ENCODE measurements around the gene FILIP1.

DNA sequence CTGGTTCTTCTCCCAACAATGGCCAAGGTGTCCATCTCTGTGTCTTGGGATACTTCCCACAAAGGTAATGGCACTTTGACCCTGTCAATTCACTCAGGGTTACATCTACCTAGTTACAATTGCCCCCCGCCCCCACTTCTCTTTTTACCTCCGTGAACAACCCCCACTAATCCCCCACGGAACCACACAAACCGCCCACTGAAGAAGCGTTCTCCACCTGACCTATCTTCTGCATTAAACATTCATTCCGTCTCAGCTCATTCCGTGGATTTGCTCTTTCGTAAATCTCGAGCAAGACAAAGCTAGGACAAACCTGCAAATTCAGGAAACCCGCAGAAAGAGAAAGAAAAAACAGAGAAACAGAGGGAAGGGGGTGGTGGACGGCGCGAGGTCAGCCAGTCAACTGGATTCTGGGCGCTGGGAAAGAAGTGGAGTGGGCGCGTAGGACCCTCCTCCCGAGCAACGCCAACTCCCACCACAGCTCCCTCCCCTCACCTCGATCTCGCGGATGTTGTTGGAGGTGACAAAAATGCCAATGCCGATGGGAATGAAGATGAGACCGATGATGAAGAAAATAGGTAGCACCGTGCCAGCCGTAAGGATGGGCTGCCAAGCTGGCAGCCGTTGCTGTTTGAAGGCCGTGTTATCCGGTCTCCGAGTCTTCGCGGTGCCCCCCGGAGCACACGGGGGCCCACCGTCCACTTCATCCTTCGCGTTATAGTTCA, 209.5 kb downstream of the FILIP1 start:
- TF ChIP-seq GATA2 (IDR thresholded peaks at IDR 0.05; ENCODE audit: low read depth, low read length) (no peak), GATA3 (IDR thresholded peaks at IDR 0.05; ENCODE audit: low read depth, low read length) (no peak)
